GM21576 (cell line): ENCODE measurements around the gene MTMR10.

Source experiments
- ATAC-seq: cut with Tn5 transposase; IDR thresholded peaks from one replicate; pipeline ENCODE4 v1.9.1; 2021; ENCODE audit warnings: mild to moderate bottlenecking, moderate library complexity; ENCODE audit not compliant: unreplicated experiment

Gene MTMR10

GRCh38 chr15:31014608-31014925 is 23.1 kb upstream of the MTMR10 start:
- ATAC-seq: no peak

- ATAC-seq: peak; percentile 90
Observed at GRCh38 chr15:31013863-31014607, 22.6 kb upstream of the MTMR10 start.

DNA sequence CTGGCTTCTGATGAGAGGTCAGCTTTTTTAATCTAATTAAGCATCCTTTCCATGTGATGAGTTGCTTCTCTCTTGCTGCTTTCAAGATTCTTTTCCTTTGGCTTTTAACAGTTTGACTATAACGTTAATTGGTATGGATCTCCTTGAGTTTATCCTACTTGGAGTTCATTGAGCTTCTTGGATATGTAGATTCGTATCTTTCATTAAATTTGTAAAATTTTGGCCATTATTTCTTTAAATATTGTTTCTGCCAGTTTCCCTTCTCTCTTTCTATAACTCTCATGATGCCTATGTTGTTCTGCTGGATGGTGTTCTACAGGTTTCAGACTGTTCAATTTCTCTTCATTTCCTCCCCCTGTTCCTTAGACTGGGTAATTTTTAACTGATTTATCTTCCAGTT is 21.0 kb upstream of the MTMR10 start:
- no peak for ATAC-seq

DNA sequence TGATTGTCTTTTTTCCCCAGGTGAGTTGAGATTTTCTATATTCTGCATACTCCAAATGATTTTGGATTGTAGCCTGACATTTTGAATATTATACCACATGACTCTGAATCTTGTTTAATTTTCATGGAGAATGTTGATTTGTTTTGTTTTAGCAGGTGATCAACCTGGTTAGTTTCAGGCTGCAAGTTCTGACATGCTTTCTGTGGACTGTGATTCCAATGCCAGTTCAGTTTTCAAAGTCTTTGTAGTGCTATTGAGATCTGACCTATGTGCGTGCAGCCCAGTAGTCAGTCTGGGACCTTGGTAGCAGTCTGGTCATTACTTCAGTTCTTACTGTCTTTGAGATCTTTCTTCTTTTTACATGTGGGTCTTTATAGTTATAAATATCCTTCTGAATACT is 18.6 kb upstream of the MTMR10 start:
- ATAC-seq: no peak

DNA sequence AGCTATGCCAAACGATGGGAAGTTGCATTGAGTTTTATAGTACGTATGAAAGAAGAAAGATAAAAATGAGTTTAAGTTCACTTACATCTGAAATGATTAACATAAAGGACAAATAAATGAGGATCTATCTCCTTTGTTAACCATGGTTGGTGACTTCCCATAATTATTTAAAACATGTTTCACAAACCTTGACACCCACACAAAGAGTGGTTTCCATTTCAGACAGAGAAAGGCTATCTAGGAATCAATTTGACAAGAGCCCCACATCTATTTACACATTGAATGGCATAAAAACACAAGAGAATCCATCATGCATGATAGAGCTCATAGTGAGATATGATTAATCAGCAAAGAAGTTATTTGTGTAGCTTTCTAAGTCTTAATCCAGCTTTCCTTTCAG is 14.2 kb upstream of the MTMR10 start:
- no peak for ATAC-seq

DNA sequence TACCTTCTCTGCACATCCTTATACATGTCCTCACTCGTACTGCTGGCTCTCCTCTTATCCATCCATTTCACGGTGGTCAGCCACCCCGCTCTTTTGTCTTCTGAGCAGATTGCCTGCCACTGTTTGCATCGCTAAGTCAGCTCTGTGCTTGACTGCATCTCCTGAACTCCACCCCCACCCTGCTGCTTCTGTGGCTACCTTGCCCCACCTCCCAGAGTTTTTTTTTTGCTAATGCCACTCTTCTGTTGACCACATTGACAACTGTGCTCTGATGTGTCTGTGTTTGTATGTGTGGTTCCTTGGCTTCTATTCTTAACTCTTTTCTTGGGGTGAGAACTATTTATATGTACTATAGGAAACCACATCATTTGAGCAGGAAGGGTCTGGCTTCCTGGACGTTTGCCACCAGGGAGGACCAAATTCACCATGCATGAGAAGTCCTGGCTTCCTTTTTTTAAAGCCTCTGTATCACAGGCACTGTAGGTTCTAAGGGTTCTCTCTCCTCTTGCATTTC is 12.8 kb upstream of the MTMR10 start:
- peak; percentile 89 for ATAC-seq

DNA sequence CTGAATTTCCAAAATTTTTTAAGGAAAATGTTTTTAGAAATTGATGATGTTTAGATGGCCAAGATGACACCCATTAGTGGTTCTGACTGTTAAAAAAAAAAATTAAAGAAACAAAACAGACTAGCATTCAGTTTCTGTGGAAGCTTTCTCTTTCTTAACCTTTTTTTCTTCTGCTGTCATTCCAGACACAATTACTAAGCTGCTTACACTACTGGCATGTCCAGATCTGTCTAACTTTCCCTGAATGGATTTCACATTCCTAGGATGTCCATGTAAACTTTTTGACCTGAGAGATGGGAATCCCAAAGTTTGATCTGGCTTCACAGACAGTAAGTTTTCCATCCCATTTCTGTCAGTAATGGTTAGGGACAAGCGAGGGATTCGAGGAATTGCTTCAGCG is 10.3 kb upstream of the MTMR10 start:
- ATAC-seq: no peak

DNA sequence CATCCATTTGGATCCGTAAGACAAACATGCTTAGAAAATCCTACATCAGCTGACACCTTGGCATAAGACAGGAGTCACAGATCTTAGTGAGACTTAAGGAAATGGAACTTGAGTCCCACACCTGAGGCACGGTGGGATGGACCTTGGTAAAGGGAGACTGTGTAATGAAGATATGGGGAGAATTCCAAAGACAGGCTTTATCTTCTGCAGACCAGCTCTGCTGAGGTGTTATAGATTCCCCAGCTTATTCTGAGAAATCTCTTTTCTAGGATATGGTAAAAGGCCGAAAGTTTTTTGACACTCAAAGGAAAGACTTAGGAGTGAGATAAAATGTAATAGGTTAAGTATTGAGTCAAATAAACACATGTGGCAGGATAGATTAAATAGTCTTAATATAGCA is 8.3 kb upstream of the MTMR10 start:
- no peak for ATAC-seq

- no peak for ATAC-seq
Observed at GRCh38 chr15:30997270-30997669, 5.8 kb upstream of the MTMR10 start.

GRCh38 chr15:30992249-30992864 is 929 bp upstream of the MTMR10 start:
- ATAC-seq: no peak

- peak; percentile 9 for ATAC-seq
Observed at GRCh38 chr15:30990446-30991254, 778 bp downstream of the MTMR10 start.

DNA sequence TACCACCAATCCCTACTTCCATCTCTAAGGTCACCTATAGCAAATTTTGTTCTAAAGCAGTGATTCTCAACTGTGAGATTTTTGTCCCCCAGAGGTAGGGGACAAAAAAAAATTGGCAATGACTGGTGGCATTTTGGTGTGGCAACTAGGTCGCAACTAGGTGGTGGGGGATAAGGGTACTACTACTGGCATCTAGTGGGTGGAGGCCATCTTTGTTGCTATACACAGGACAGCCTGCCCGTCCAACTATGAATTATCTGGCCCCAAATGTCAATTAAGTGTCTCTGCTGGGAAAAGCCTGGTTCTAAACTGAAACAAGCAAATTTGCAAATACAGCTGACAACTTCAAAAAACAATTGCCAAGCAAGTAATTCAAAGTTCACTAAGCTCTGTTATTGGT is 1.4 kb downstream of the MTMR10 start:
- ATAC-seq: no peak

DNA sequence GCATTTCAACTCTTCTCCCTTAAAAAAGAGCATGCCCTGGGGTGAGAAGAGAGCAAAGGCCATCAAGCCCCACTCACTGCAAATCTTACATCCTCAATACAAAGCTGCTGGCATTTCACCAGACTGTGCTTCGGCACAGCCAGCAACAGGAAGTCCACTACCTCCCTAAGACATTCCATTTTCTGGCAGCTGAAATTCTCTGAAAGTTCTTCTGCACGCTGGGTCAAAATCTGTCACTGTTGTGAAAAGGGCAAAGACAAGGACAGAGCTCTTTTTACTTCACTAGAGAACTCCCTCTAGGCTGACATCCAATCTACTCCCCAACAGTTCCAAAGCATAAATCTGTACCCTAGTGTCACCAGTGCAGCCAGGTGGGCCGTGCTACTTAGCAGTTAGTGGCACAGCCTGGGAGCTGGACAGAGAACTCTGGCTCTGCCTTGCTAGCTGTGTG is 6.3 kb downstream of the MTMR10 start:
- no peak for ATAC-seq

DNA sequence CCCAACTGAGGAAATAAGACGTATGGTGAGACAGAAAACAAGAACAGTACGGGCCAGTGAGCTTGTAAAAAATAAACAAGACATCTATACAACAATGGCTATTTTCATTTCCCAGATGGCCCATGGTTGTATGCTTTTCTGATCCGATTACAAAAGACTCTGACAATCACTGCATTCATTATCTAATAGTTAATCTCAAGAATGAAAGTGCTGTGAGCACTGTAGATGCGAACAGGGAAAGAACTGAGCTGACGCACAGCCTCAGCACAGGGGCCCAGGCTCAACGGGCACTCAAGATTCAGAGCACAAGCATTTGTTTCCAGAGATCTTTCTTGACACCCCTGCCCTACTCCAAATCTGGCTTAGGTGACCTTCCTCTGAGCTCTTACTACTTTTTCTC is 6.9 kb downstream of the MTMR10 start:
- ATAC-seq: no peak

DNA sequence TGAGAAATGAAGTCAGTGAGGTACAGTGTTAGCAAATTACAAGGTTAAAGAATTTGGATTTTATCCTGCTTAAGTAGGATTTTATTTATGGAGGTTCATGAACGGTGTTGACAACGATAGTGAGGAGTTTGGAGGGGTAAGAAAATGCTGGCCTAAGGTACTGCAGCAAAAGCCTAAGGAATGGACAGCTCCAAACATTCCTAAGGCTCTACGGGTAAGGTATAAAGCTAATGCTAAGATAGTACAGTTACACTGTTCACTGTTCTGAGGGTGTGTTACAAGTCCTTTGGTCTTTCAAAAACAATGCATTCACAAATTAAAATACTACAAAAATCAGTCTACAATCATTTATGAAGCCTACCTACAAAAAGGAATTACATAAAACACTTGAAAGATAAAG is 7.3 kb downstream of the MTMR10 start:
- no peak for ATAC-seq

- no peak for ATAC-seq
Observed at GRCh38 chr15:30979457-30979856, 12.0 kb downstream of the MTMR10 start.

DNA sequence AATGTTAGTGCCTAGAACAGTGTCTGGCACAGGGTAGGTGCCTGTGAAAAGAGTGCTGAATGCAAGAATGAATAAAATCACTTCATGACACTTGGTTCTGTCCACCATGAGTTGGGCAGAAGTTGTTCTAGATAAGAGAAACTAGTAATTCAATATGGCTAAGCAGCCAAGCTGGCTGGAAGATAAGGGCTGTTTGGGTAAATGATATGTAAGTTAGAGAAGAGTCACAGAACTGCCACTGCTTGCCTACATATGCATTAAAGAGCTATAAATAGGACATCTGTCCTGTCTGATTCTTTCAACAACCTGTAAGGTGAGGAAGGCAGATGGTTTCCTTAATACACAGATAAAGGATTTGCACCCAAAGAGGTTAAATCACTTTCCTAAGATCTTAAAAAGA is 13.1 kb downstream of the MTMR10 start:
- ATAC-seq: no peak

- ATAC-seq: no peak
Observed at GRCh38 chr15:30974112-30974511, 17.3 kb downstream of the MTMR10 start.

DNA sequence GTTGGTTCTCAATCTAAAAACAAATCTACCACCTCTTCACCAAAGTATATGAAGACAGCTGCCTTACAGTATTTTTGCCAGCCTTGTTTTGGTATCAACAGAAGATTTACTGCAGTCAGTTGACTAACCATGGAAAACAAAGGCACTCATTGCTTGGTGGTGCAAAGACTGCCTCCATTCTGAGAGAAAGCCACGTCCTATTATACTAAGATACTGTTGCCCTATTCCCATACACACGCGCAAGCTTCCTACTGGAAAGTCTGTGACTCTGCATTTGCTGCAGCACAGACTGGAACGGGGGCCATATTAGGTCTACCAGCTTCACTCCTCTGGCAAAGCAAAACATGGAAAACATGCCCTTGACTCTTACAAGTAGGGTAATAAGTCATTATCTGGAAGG is 18.0 kb downstream of the MTMR10 start:
- ATAC-seq: no peak

- ATAC-seq: no peak
Observed at GRCh38 chr15:30969724-30970123, 21.7 kb downstream of the MTMR10 start.

GRCh38 chr15:30963681-30964080 is 27.7 kb downstream of the MTMR10 start:
- ATAC-seq: no peak

DNA sequence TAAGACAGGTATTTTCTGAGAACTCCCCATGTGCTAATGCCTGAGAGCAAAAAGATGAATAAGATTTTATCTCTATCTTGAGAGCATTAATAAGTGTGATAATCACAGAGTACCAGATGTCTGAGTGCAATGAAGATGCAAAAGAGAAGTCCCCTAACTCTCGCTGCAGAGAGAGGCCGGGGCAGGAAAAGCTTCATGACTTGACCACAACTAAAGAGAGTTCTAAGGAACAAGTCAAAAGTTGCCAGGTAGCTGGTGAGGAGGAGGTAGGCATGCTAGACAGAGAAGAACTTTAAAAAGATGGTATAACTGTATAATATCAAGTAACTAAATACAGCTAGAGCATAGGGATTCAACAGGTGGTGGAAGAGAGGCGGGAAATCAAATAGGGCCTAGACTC is 28.8 kb downstream of the MTMR10 start:
- ATAC-seq: no peak
